AG08396 (cell line): Measurements from ENCODE around the gene SLC8A1.

Experiments
- DNase-seq: peaks from one replicate; pipeline ENCODE4 v3.0.0; 2012; ENCODE audit warnings: low spot score, mixed read lengths

Gene SLC8A1

GRCh38 chr2:40273734-40274182 lies 178.1 kb downstream of the SLC8A1 start:
- no peak for DNase-seq

GRCh38 chr2:40271094-40271493 lies 180.8 kb downstream of the SLC8A1 start:
- no peak for DNase-seq

GRCh38 chr2:40270372-40270771 lies 181.5 kb downstream of the SLC8A1 start:
- no peak for DNase-seq

GRCh38 chr2:40268566-40268965 lies 183.3 kb downstream of the SLC8A1 start:
- DNase-seq, result no peak

- DNase-seq, result no peak
These were observed 185.7 kb downstream of the SLC8A1 start for GRCh38 chr2:40266201-40266600.

- DNase-seq, result no peak
These were observed 186.3 kb downstream of the SLC8A1 start for GRCh38 chr2:40265602-40266001.

- DNase-seq, result no peak
These were observed 190.8 kb downstream of the SLC8A1 start for GRCh38 chr2:40261042-40261441.

- DNase-seq, result no peak
These were observed 191.5 kb downstream of the SLC8A1 start for GRCh38 chr2:40260437-40260836.

- DNase-seq, result no peak
These were observed 192.0 kb downstream of the SLC8A1 start for GRCh38 chr2:40259900-40260299.

- no peak for DNase-seq
These were observed 193.8 kb downstream of the SLC8A1 start for GRCh38 chr2:40258135-40258457.

- no peak for DNase-seq
These were observed 194.4 kb downstream of the SLC8A1 start for GRCh38 chr2:40257340-40258134.

GRCh38 chr2:40256649-40257048 lies 195.2 kb downstream of the SLC8A1 start:
- no peak for DNase-seq

GRCh38 chr2:40256008-40256407 lies 195.9 kb downstream of the SLC8A1 start:
- no peak for DNase-seq

- no peak for DNase-seq
These were observed 196.8 kb downstream of the SLC8A1 start for GRCh38 chr2:40255103-40255502.

- DNase-seq, result no peak
These were observed 197.3 kb downstream of the SLC8A1 start for GRCh38 chr2:40254611-40255010.

- no peak for DNase-seq
These were observed 200.8 kb downstream of the SLC8A1 start for GRCh38 chr2:40251137-40251536.

GRCh38 chr2:40249577-40249976 lies 202.3 kb downstream of the SLC8A1 start:
- DNase-seq, result no peak

- no peak for DNase-seq
These were observed 203.6 kb downstream of the SLC8A1 start for GRCh38 chr2:40248294-40248693.

GRCh38 chr2:40244675-40245074 lies 207.2 kb downstream of the SLC8A1 start:
- peak; percentile 53 for DNase-seq

GRCh38 chr2:40244251-40244650 lies 207.6 kb downstream of the SLC8A1 start:
- no peak for DNase-seq

- peak; percentile 50 for DNase-seq
These were observed 208.2 kb downstream of the SLC8A1 start for GRCh38 chr2:40243581-40244187.

- DNase-seq, result no peak
These were observed 209.6 kb downstream of the SLC8A1 start for GRCh38 chr2:40242315-40242714.

GRCh38 chr2:40240070-40240469 lies 211.8 kb downstream of the SLC8A1 start:
- DNase-seq, result peak; percentile 85
